Activated CD8-positive, alpha-beta memory T cell treated with anti-CD3 and anti-CD28 coated beads, Interleukin-2, amount 50 U/mL, for 48 hours (primary cell): ENCODE measurements around the gene RPLP2.

Source experiments
- DNase-seq: peaks from one replicate; pipeline ENCODE4 v3.0.0-alpha.2; 2020

RPLP2 gene

GRCh38 chr11:792873-793272 is 16.9 kb upstream of the RPLP2 start:
- DNase-seq = no peak

DNA sequence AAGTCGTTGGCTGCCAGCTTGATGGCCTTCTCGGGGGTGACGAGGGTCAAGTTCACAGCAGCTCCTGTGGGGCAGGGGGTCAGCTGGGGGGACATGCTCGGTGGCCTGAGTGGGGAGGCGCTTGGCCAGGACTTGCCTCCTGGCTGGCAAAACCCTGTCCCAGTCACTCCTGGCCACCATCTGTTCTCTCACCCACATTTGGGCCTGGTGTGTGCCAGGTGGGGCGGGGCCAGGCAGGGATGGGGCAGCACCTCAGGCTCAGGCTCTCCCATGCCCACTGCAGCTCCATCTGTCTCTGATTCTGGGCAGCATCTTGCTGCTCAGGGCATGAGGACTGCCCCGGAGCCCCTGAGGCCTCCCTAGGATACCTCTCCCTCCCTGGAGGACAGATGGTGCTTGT is 16.2 kb upstream of the RPLP2 start:
- DNase-seq = no peak

- DNase-seq = no peak
Measured at GRCh38 chr11:794013-794765, 15.6 kb upstream of the RPLP2 start.

- no peak for DNase-seq
Measured at GRCh38 chr11:794766-795633, 14.8 kb upstream of the RPLP2 start.

DNA sequence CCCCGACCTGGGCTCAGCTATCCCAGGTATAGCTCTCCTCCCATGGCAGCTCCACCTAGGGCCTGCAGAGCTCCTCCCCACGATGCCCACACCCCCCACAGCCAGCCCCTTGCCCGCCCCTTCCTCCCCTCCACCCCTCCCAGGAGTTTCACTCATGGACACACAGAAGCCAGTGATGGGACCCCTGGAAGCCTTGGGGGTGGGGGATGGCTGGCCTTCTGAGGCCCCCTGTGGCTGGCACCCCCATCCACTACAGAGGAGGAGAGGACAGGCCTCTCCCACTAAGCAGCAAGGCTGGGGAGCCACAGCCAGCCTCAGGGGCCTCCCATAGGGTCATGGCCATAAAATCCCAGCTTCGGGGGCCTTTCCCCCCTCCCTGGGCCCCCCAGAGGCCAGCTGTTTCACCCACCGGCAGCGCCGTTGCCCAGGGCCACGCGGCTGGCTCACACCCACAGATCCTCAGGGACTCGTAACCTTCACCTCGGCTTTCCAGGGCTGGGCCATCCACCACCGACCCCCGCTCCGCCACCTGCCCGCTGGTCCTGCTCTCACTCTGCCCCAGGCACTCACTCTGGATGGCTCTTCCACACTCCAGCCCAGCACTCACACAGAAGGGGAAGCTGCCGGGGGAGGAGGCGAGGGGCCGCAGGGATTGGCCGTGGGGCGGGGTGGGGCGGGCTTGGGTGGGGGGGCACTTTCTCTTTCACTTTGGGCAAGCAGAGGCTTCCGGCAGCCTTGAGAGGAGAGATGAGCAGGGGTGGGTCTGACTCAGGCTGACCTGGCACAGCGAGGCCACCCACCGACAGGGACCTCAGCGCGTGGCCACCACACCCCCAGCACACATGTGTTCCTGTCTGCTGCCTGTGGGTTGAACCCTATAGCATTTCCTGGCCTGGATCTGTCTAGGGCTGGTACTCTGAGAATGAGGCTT is 13.9 kb upstream of the RPLP2 start:
- DNase-seq = peak; percentile 89

- DNase-seq = peak; percentile 86
Measured at GRCh38 chr11:796565-797295, 13.0 kb upstream of the RPLP2 start.

DNA sequence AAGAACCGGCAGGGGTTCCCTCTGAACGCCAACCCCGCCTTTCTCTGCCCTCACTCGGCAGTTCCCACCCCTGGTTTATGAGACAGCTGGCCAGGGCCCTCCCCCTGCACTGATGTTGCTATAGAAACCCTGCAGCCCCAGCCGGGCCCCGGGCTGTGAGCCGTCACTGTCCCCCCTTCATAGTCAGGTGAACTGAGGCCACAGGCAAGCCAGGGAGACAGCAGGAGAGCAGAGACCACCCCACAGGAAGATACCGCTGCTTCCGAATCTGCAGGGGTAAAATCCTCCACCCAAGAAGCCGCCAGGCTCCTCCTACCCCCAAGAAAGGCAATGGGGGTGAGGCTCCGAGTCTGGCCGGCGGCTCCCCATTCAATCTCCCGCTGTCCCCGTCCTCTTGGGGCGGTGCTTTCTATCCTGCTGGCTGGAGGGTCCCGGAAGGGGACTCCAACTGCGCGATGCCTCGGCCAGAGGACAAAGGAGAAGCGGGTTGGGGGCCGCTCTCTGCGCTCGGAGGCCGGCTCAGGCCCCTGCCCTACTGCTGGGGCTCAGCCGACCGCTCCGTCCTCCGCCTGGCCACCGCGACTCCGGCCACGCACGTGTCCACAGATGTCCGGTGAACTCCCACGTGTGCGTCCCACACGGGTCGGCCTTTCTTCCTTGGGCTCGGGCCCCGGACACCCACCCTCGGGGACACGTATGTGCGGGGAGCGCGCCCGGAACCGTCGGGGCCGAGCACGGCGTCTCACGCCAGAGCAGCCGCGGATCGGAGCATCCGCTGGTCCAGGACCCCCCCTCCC is 12.3 kb upstream of the RPLP2 start:
- DNase-seq = peak; percentile 87

DNA sequence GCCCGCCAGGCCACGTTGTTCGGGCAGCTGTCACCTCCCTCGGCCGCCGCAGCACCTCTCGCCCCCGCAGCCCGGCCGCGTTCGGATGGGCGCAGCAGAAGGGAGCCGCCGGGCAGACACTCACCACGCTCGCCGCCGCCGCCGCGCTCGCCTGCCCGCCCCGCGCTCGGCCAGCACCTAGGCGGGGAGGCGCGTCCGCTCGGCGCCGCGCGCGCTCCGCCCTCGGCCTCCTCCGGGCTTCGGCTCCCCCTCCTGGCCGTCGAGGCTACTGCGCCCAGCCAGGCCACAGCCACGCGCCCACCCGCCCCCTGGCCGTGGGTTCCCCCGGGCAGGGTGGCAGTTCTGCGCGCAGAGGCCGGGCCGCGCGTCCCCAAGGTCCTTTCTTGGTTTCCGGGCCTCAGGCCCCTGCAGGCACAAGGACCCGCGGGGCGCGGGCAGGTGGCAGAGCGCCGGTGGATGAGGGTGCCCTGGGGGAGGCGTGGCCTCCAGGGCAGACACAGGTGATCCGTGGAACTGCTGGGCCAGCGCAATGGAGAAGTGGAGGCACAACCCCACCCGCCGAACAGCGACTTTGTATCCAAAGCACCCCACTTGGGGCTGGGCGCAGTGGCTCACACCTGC is 11.6 kb upstream of the RPLP2 start, which contains the start of gene SLC25A22:
TSS of gene SLC25A22 (minus strand) at position 189 of the 621 bp plus-strand sequence. CDS start 3,275 bp downstream, outside the sequence.
- DNase-seq = peak; percentile 92

DNA sequence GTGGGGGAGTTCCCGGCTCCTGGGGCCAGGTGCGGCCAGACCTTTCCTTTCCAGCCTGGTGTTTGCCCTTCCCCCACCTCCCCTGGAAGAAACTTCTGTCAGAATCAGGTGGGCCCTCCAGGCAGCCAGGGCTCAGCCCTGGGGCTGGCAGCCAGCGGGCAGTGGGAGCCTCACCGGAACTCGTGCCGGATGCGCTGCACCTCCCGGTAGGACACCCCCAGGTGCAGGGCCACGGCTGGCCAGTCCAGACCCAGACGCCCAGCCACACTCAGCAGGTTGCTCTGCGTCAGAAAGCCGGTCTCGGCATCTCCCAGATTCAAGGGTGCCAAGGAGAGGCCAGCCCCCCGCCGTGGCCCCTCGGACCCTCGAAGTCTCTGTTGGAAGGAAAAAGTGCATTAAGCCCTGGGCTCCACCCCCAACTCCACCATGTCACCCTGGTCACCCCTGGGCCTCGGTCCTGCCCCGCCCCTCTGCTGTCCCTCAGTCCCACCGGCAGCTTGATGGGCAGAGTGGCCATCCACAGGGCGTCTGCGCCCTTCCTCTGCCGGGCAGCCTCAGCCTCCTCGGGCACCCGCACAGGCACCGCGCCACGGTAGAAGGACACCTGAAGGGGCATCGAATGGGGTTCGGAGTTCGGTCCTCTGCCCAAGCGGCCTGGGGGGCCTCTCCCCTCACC is 10.0 kb upstream of the RPLP2 start:
- no peak for DNase-seq

DNA sequence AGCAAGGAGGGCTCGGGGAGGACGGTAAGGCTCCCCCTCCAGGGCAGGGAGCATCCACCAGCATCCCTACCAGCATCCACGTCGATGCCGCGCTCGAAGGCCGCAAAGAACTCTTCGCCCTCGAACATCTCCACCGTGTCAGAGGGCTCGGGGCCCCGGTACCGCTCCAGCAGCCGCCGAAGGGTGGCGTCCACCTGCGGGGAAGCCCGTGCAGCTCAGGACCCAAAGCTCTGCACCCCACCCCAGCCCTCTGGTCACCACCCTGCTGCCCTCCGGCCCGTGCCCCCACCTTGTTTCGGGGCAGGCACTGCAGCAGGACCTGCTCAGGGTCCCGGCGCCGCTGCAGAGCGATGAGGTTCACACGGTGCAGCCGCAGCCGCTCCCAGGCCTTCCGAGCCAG is 9.3 kb upstream of the RPLP2 start:
- no peak for DNase-seq

GRCh38 chr11:801097-801780 is 8.5 kb upstream of the RPLP2 start:
- no peak for DNase-seq

DNA sequence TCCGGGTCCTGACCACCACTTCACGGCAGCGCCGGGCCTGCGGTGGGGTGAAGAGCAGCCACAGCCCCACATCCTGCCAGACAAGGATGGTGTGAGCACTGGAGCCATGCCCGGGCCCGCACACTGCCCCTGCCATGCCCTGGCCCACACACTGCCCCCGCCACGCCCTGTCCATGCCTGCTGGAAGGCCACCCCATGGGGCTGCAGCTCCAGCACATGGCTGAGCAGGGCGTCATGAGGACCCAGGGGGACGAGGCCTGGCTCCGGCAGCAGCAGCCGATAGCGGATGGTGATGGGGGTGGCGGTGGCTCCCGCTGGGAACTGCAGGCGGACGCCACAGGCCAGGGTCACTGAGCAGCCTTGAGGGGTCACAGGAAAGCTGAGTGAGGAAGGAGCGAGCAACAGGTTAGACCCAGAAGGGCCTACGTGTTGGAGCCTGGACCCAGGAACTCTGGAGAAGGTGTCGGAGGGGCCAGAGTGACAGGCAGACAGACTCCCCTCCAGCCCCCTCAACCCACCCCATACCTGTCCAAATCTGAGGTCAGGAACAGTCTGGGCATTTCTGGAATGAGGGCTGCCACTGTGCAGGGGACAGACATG is 7.6 kb upstream of the RPLP2 start:
- no peak for DNase-seq

GRCh38 chr11:802693-803466 is 6.9 kb upstream of the RPLP2 start:
- DNase-seq = no peak

- DNase-seq = no peak
Measured at GRCh38 chr11:803467-803742, 6.4 kb upstream of the RPLP2 start.

GRCh38 chr11:803770-804598 is 5.8 kb upstream of the RPLP2 start:
- no peak for DNase-seq

DNA sequence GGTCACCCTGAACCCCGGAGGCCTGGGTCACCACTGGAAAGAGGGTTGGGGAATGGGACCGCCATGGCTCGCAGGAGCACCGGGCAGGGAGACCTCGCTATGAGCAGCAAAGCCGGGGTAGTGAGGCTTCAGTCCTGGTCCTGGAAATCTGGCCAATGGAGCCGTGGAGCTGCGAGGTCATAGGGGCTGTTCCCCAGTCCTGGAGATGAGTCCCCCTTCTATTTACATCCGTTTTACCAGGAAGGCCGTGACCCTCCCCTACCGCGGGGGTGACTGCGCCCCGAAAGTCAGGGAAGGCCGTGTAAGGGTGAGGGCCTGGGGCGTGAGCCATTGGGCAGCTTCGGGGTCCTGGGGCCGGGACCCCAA is 5.2 kb upstream of the RPLP2 start:
- DNase-seq = no peak

GRCh38 chr11:808427-809286 is 1.1 kb upstream of the RPLP2 start:
- DNase-seq = peak; percentile 66
